GM10847 (cell line): ENCODE results near the gene TMEM35B.

ENCODE experiments used
- POLR2A ChIP-seq: IDR thresholded peaks from 2 replicates; pipeline ENCODE4 v1.6.1; 2011; ENCODE audit not compliant: insufficient read length; ENCODE audit errors: extremely low read depth

TMEM35B gene

GRCh38 chr1:34982820-34983376 is 2.2 kb downstream of the TMEM35B start:
- no peak for TF ChIP-seq POLR2A

- TF ChIP-seq POLR2A, result no peak
Measured at GRCh38 chr1:34980715-34981114, 4.4 kb downstream of the TMEM35B start.

DNA sequence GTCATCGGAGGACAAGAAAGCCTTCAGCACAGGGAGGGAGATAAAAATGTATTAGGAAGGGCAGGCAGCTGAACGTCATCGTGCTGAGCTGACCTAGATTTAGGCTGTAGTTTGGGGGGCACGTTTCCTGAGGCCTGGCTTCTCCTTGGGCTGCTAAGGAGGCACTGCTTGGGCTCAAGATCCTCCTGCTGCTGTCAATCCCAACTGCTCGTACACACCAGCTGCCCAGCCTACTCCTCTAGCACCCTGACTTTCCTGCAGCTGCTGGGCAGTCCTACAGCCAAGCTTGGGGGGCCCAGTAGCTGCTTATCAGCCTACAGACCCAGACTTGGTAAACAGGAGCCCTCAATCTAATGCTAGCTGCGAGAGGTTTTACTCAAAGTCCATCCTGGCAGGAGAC is 6.2 kb downstream of the TMEM35B start:
- TF ChIP-seq POLR2A, result no peak

DNA sequence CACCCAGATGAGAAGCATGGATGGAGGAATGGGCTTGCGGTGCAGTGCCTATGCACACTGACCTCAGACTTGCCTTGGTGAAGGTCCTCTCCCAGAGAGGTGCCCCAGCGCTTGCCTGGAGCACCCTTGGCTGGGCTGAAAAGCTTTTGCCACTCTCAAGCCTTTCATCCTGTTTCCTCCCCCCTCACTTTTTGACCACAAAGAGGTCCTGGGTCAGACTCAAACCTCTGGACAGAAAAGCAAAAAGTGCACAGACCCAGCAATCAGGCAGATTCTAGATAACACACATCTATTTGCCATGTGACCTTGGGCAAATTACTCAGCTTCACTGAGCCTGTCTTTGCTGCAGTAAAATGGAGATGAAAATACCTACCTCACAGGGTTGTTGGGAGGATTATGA is 7.3 kb downstream of the TMEM35B start:
- TF ChIP-seq POLR2A, result no peak

GRCh38 chr1:34977210-34977471 is 8.0 kb downstream of the TMEM35B start:
- TF ChIP-seq POLR2A, result no peak

DNA sequence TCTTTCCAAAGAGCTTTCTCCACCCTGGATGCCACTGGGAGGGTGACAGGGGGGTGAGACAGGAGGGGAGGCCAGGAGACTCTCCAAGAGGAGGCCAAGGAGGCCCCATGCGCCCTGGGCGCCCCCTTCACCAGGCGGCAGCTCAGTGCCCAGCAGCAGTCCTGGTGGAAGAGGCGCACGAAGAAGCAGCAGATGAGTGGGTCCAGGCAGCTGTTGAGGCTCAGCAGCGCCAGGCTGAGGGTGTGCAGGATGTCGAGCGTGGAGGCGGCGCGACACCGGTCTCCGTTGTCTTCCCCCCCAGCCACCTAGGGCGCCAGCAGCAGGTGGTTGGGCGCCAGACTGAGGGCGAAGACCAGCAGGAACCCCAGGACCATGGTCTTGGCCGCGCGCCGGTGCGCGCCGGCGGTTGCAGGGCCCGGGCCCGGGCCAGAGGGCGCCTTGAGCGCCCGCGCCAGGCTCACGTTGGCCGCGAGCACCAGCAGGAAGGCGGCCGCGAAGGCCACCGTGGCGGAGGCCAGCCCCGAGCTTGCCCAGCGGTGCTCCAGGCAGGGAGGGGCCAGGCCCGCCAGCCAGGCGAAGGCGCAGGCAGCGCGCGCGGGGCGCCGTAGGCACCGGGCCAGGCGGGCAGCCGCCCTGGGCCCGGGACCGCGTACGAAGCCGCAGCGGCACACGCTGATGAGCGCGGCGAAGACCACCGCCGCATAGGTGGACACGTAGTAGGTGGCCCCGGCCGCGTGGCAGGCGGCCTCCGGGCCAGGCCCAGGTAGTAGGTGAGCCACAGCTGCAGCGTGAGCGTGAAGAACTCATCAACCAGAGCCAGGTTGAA is 8.6 kb downstream of the TMEM35B start:
- TF ChIP-seq POLR2A, result no peak

DNA sequence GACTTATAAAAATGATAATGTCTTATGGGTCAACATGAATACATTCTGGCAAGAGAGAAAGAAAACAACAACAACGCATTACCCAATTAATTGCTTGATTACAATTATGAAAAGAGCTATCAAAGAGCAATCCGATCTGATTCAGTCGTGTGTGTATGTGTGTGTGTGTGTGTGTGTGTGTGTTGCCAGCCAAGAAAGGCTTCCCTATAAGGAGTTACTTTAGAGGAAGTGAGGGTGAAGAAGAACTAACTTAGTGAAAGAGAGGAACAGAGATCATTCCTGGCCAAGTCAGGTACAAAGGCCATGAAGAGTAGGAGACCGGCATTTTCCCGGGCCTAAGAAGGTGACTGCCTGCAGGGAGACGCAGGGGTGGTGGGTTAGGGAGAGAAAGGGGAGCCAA is 9.4 kb downstream of the TMEM35B start:
- no peak for TF ChIP-seq POLR2A

GRCh38 chr1:34975338-34975737 is 9.8 kb downstream of the TMEM35B start:
- no peak for TF ChIP-seq POLR2A

DNA sequence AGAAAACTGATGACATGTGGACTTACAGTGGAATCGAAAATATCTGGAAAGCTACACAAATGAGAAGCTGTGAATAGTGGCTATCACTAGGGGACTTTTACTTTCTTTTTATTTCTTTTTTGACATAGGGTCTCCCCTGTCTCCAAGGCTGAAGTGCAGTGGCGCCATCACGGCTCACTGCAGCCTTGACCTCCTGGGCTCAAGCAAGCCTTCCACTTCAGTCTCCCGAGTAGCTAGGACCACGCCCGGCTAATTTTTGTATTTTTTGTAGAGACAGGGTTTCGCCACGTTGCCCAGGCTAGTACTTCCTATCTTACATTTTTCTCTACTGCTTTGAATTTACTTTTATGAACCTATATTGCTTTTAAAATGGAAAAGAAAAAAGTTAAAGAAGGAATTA is 10.5 kb downstream of the TMEM35B start:
- no peak for TF ChIP-seq POLR2A

- TF ChIP-seq POLR2A, result no peak
Measured at GRCh38 chr1:34973326-34973725, 11.8 kb downstream of the TMEM35B start.

DNA sequence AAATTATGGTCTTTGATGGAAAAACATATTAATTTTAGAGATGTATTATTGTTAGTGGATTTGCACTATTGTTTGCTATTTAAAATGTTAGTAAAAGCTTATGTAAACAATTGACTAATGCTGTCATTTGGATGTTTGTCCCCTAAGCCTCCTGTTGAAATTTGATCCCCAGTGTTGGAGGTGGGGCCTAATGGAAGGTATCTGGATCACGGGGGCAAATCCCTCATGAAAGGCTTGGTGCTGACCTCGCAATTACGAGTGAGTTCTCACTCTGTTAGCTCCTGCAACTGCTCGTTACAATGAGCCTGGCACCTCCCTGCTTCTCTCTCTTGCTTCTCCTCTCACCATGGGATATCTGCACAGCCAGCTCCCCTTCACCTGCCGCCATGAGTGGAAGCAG is 14.3 kb downstream of the TMEM35B start:
- TF ChIP-seq POLR2A, result no peak

GRCh38 chr1:34970220-34970735 is 14.9 kb downstream of the TMEM35B start:
- TF ChIP-seq POLR2A, result no peak

DNA sequence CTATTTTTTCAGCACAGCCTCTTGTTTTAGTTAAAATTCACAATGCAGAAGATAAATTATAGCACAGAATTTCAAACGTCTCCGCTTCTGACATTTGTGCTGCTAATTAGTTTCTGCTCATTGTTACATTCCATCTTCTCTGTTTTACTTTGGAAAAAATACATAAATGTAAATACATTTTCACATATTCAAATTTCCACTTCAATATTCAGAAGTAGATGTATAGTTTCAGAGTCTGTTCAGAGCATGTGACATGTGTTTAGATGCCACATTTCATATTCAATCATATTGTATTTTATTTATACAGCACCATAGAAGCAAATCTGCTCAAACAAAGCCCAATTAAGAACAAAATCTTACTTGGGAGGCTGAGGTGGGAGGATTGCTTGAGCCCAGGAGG is 19.6 kb downstream of the TMEM35B start:
- TF ChIP-seq POLR2A, result no peak

DNA sequence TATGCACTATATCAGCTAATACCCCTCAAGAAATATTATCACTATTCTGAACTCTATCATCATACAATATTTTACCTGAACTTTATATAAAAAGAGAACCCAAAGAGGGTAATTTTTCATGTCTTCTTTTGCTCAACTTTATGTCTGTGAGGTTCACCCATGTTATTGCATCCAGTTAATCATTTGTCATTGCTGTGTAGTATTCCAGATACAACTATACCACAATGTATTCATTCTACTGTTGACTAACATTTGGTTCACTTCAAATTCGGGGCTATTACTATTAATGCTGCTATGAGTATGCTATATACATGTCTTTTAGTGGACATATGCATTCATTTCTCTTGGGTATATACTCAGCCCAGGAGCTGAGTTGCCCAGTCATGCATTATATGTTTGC is 34.7 kb downstream of the TMEM35B start:
- no peak for TF ChIP-seq POLR2A

GRCh38 chr1:34946211-34946610 is 38.9 kb downstream of the TMEM35B start:
- no peak for TF ChIP-seq POLR2A
